GM12878 (cell line): ENCODE measurements around the gene TSHZ2. TPM values are rescaled to one million over a fixed set of nuclear protein-coding genes. Genes with fewer than 3 reads are reported as not detected.

Experiments used
- ATAC-seq: fragments of 200-7000 bp; cut with Tn5 transposase; 3 replicates; pipeline ENCODE4 v1.9.1; 2020; ENCODE audit warnings: mild to moderate bottlenecking, moderate library complexity
- BruUV-seq: library from RNA; stranded (reverse); fragments of 400-500 nt; replicated peaks from 2 replicates; lab custom pipeline; 2021; lab: Mats Ljungman, UMichigan
- CTCF ChIA-PET: fragments of 300-600 bp; sonication (Branson Sonifier 250); formaldehyde crosslinking; extraction: SDS; loops from one replicate; lab custom pipeline; 2021; ENCODE audit warnings: inconsistent platforms; lab: Yijun Ruan, JAX
- POLR2A ChIA-PET: fragments of 350-600 bp; formaldehyde crosslinking; extraction: SDS; loops from one replicate; lab custom pipeline; 2021; ENCODE audit warnings: inconsistent platforms; lab: Charles Lee
- RAD21 ChIA-PET: fragments of 300-600 bp; sonication (Branson Sonifier 250); formaldehyde crosslinking; loops from one replicate; lab custom pipeline; 2023; ENCODE audit warnings: antibody characterized with exemption; ENCODE audit not compliant: unreplicated experiment; lab: Charles Lee
- SMC1A ChIA-PET: fragments of 300-600 bp; sonication (Branson Sonifier 250); formaldehyde crosslinking; loops from one replicate; lab custom pipeline; 2023; ENCODE audit not compliant: unreplicated experiment, uncharacterized antibody; lab: Charles Lee
- DNase-seq: peaks from one replicate; pipeline ENCODE4 v3.0.0-alpha.2; 2011; ENCODE audit warnings: low read depth, low spot score
- FAIRE-seq: peaks from 3 replicates; lab custom pipeline; 2011; peaks lifted over from hg19 to GRCh38; lab: Jason Lieb, UNC
- H2AFZ ChIP-seq: 2 replicates; pipeline ENCODE4 v1.6.0; 2011; ENCODE audit warnings: low read depth, low read length, control low read depth; ENCODE audit not compliant: control insufficient read depth
- H3K27ac ChIP-seq: 2 replicates; pipeline ENCODE4 v1.5.1; 2011; ENCODE audit warnings: control low read depth; ENCODE audit not compliant: control insufficient read depth, insufficient read depth
- H3K27me3 ChIP-seq, 2 experiments: replicated peaks in 1 of 2; 2 replicates each; pipeline versions ENCODE4 v1.6.0 to v1.6.1; 2011; ENCODE audit warnings: low read length in 1 of 2; ENCODE audit not compliant: control insufficient read depth in 2 of 2, insufficient read depth in 2 of 2
- H3K36me3 ChIP-seq, 2 experiments: 2 replicates each; pipeline ENCODE4 v1.5.1; 2011; ENCODE audit warnings: low read length in 1 of 2; ENCODE audit not compliant: control insufficient read depth in 2 of 2, insufficient read depth in 2 of 2
- H3K4me1 ChIP-seq: 2 replicates; pipeline ENCODE4 v1.6.1; 2011; ENCODE audit warnings: mild to moderate bottlenecking, low read length, moderate library complexity, mixed read lengths; ENCODE audit not compliant: control insufficient read depth, insufficient read depth
- H3K4me2 ChIP-seq: 2 replicates; pipeline ENCODE4 v1.6.0; 2011; ENCODE audit warnings: control low read depth; ENCODE audit not compliant: control insufficient read depth, insufficient read depth
- H3K4me3 ChIP-seq: fragments of 200-600 bp; sonication (generic); 2 replicates; pipeline ENCODE4 v1.5.1; 2016
- H3K79me2 ChIP-seq: 2 replicates; pipeline ENCODE4 v1.6.0; 2011; ENCODE audit warnings: low read length; ENCODE audit not compliant: control insufficient read depth, insufficient read depth
- H3K9ac ChIP-seq: 2 replicates; pipeline ENCODE4 v1.8.0; 2011; ENCODE audit warnings: low read length, control low read depth, mixed read lengths; ENCODE audit not compliant: control insufficient read depth, insufficient read depth
- H3K9me3 ChIP-seq: replicated peaks from 3 replicates; pipeline ENCODE4 v1.5.1; 2011; ENCODE audit warnings: mild to moderate bottlenecking, low read length; ENCODE audit not compliant: control insufficient read depth, insufficient read depth
- H4K20me1 ChIP-seq: 2 replicates; pipeline ENCODE4 v1.6.0; 2011; ENCODE audit not compliant: control insufficient read depth, insufficient read depth
- BACH1 ChIP-seq: fragments of 450-650 bp; IDR thresholded peaks from 2 replicates; pipeline ENCODE4 v1.6.1; 2017; ENCODE audit warnings: mild to moderate bottlenecking, borderline replicate concordance
- CHD1 ChIP-seq: IDR thresholded peaks from 2 replicates; pipeline ENCODE4 v1.6.1; 2012; ENCODE audit warnings: low read depth, low read length, improper control_type of control experiment
- CREB1 ChIP-seq: IDR thresholded peaks from 2 replicates; pipeline ENCODE4 v1.6.1; 2012; ENCODE audit warnings: low read depth, mild to moderate bottlenecking, inconsistent platforms
- DPF2 ChIP-seq: fragments of 450-650 bp; IDR thresholded peaks from 2 replicates; pipeline ENCODE4 v1.6.1; 2017; ENCODE audit warnings: mild to moderate bottlenecking
- EP300 ChIP-seq, 2 experiments: fragments of 150-350 bp in 1 of 2; IDR thresholded peaks; 2 replicates each; pipeline ENCODE4 v1.6.1; 2011 to 2012; ENCODE audit warnings: low read depth in 2 of 2, low read length in 2 of 2, borderline replicate concordance in 1 of 2, improper control_type of control experiment in 1 of 2, inconsistent platforms in 1 of 2; ENCODE audit not compliant: control insufficient read depth in 1 of 2
- ESRRA ChIP-seq: IDR thresholded peaks from 2 replicates; pipeline ENCODE4 v1.6.1; 2012; ENCODE audit warnings: mild to moderate bottlenecking, low read length, improper control_type of control experiment
- ETV6 ChIP-seq, 2 experiments: fragments of 450-650 bp in 1 of 2; IDR thresholded peaks in 1 of 2; conservative IDR thresholded peaks in 1 of 2; 2 replicates each; pipeline ENCODE4 v1.6.1; 2014; ENCODE audit warnings: antibody characterized with exemption in 1 of 2, borderline replicate concordance in 1 of 2, low read depth in 1 of 2, mild to moderate bottlenecking in 1 of 2, moderate library complexity in 1 of 2
- FOXK2 ChIP-seq: fragments of 450-650 bp; IDR thresholded peaks from 2 replicates; pipeline ENCODE4 v1.6.1; 2017; ENCODE audit warnings: mild to moderate bottlenecking, moderate library complexity
- JUND ChIP-seq: IDR thresholded peaks from 2 replicates; pipeline ENCODE4 v1.6.1; 2012; ENCODE audit warnings: low read depth, mild to moderate bottlenecking, low read length, improper control_type of control experiment, moderate library complexity
- MLLT1 ChIP-seq: fragments of 450-650 bp; IDR thresholded peaks from 2 replicates; pipeline ENCODE4 v1.6.1; 2016; ENCODE audit warnings: mild to moderate bottlenecking
- NFIC ChIP-seq: IDR thresholded peaks from 2 replicates; pipeline ENCODE4 v1.6.1; 2012; ENCODE audit warnings: low read depth, mild to moderate bottlenecking, inconsistent platforms, low read length, moderate library complexity
- REST ChIP-seq: IDR thresholded peaks from 2 replicates; pipeline ENCODE4 v1.6.1; 2012; ENCODE audit warnings: mild to moderate bottlenecking, low read depth, low read length
- SPI1 ChIP-seq: IDR thresholded peaks from 2 replicates; pipeline ENCODE4 v1.6.1; 2011; ENCODE audit warnings: low read depth, mild to moderate bottlenecking, low read length, moderate library complexity, borderline replicate concordance; ENCODE audit not compliant: insufficient read depth
- WGBS: methylation state at CpG from one replicate; pipeline ENCODE4 v1.1.6; 2016; ENCODE audit warnings: low lambda C conversion rate; ENCODE audit not compliant: insufficient replicate concordance, insufficient coverage; ENCODE audit errors: missing lambda C conversion rate; 5-methylcytosine and 5-hydroxymethylcytosine counted together
- in situ Hi-C: fragments of 300-500 bp; cut with MboI; formaldehyde crosslinking; loops from 9 replicates; pipeline ENCODE4 v1.14.3; 2018; ENCODE audit warnings: mixed read lengths
- intact Hi-C: fragments of 100-400 bp; cut with micrococcal nuclease; formaldehyde crosslinking; loops from one replicate; pipeline ENCODE4 v1.14.2; 2022; ENCODE audit not compliant: unreplicated experiment
- polyA plus RNA-seq, 11 experiments: library from polyadenylated mRNA; depleted of rRNA in 4 of 11; unstranded in 6 of 11; stranded (reverse) in 5 of 11; fragments of >200 nt; fragmentation: Nextera tagmentation in 4 of 11; fragmentation: Illumina TruSeq in 1 of 11; extraction: Ambion mirVana in 4 of 11; extraction: Trizol in 1 of 11; gene quantifications; 1 replicate in 1 of 11; 2 replicates in 10 of 11; pipeline versions ENCODE4 v1.2.1 to v1.2.3, GENCODE V29; 2011 to 2016; ENCODE audit warnings: inconsistent platforms in 2 of 11, missing spikeins in 2 of 11, low read depth in 1 of 11
- total RNA-seq, 4 experiments: library from RNA; depleted of rRNA in 3 of 4; stranded (reverse); fragments of >200 nt in 3 of 4; fragmentation: Illumina TruSeq in 1 of 4; extraction: Trizol in 1 of 4; gene quantifications; 2 replicates each; pipeline versions ENCODE4 v1.2.1 to v1.2.3, GENCODE V29; 2013 to 2021

Gene TSHZ2
- total and polyA plus RNA-seq, 10 of the 15 experiments (the other 5 are each of a cell fraction or from before 2014, with no cell fraction given) = 0.01 to 0.86 (median 0.13) TPM; not detected in 2

DNA sequence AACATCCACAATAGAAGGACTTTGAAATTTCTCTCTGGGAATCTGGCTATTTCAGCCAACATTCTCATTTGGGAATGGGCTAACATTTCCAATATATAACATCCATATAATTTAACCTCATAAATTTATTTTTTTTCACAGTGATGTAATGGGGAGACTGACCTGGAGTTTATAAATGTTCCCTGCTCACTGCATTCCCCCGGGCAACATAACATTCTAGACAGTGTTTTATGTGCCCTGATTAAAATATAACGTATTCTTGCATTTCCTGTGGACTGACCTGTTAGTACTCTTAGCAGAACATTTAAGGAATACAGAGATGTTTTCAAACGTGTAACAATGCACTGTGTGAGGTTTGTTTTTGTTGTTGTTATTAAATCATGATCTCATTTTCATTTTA lies 20.9 kb downstream of the TSHZ2 start (continued):
- TF ChIP-seq MLLT1 = no peak

DNA sequence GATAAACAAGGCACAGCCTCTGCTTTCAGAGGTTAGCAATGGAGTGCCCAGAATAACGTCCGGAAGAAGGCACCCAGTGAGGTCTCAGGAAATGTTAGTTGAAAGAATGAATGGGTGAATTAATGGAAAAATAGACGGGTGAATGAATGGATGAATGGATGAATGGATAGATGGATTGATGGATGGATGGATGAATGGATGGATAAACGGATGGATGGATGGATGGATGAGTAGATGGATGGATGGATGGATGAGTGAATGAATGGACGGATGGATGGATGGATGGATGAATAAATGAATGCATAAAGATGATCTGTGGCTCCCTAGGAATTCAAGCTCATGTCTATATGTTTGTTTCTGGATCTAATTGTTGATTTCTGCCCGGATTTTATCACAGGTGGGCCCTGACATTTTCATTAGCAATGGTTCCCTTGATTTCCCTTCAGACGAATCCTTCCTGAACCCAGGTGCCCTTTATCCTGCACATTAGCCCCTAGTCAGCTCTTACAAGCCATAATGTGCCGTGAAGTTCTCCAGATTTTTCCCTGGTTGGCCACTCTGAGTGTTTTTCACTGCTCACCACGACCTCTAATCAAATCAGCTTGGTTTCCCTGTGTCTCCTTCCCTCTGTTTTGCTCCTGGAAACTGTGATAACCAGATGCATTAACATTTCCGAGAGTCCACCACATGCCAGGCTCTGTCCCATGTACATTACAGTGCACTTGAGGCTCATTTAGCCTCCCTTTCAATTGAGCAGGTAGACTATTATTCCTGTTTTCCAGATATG lies 22.2 kb downstream of the TSHZ2 start:
- in situ Hi-C loops = no loop called here
- intact Hi-C loops = no loop called here
- Histone ChIP-seq H3K27me3 (0 out of 4 replicates have a peak, but pooled peaks cover 0 to 3% of the 10 kb centered on the region in 2 experiments), H3K9ac (no peak overlapping the region), H4K20me1 (no peaks in the 10 kb centered on the region), H3K9me3 (no peaks in the 10 kb centered on the region; the same call in 2 of the 3 replicates), H3K4me1 (no peaks in the 10 kb centered on the region), H2AFZ (no peak overlapping the region), H3K79me2 (no peaks in the 10 kb centered on the region), H3K4me2 (no peak overlapping the region), H3K27ac (no peak overlapping the region), H3K4me3 (no peak overlapping the region), H3K36me3 (no peaks in the 10 kb centered on the region)
- FAIRE-seq (no peak), ATAC-seq (no peak), DNase-seq (no peak)
- SMC1A ChIA-PET = interaction anchor here (0.8 to 2.0 kb wide), 4 partner anchors 10 to 18 kb away, joined by 3 to 7 read pairs (median 4); no protein-coding TSS in a partner anchor
- RAD21 ChIA-PET = interaction anchor here (1.1 kb wide), 1 partner anchor 35 kb away, joined by 4 read pairs; no protein-coding TSS in a partner anchor
- 33% methylated on average over 10 of the region's 10 CpGs for WGBS
- CTCF ChIA-PET = interaction anchor here (1.2 kb wide), 1 partner anchor 12 kb away, joined by 5 read pairs; no protein-coding TSS in a partner anchor
- no TSS peak for BruUV-seq
- POLR2A ChIA-PET = interaction anchor here (0.9 kb wide), 1 partner anchor 20 kb away, joined by 4 read pairs; no protein-coding TSS in a partner anchor
- TF ChIP-seq CREB1 = no peak
- TF ChIP-seq EP300 (IDR thresholded peaks at IDR 0.05; ENCODE audit: borderline replicate concordance in 1 of 2, control insufficient read depth in 1 of 2, low read depth in 2 of 2, low read length in 2 of 2) = no peak
- TF ChIP-seq REST = no peak
- TF ChIP-seq ETV6 (conservative IDR thresholded peaks at IDR 0.05 in 1 of 2, IDR thresholded peaks at IDR 0.05 in 1 of 2; ENCODE audit: borderline replicate concordance in 1 of 2, low read depth in 1 of 2) = no peak
- no peak for TF ChIP-seq BACH1
- TF ChIP-seq ESRRA = no peak
- TF ChIP-seq FOXK2 = no peak
- no peak for TF ChIP-seq DPF2
- no peak for TF ChIP-seq MLLT1
- no peak for TF ChIP-seq SPI1
- no peak for TF ChIP-seq NFIC
- no peak for TF ChIP-seq CHD1
- no peak for TF ChIP-seq JUND
